K562 (cell line): ENCODE data around the gene TBC1D10A. TPM values are rescaled to one million over a fixed set of nuclear protein-coding genes. Genes with fewer than 3 reads are reported as not detected.

Source experiments
- ATAC-seq: fragments of 200-7000 bp; cut with Tn5 transposase; 3 replicates; pipeline ENCODE4 v1.9.1; 2020; ENCODE audit warnings: moderate library complexity
- BruUV-seq: library from RNA; stranded (reverse); fragments of 400-500 nt; replicated peaks from 2 replicates; lab custom pipeline; 2021; lab: Mats Ljungman, UMichigan
- CTCF ChIA-PET: fragments of 300-600 bp; formaldehyde crosslinking; extraction: SDS; loops from one replicate; lab custom pipeline; 2021; ENCODE audit warnings: low intra/inter-chr PET ratio; lab: Yijun Ruan, JAX
- POLR2A ChIA-PET: fragments of 300-600, 350-650 bp; sonication (Branson Sonifier 250); formaldehyde crosslinking; extraction: SDS; loops from one replicate; lab custom pipeline; 2021; ENCODE audit warnings: antibody characterized with exemption, inconsistent platforms; lab: Yijun Ruan, JAX
- DNase-seq, 4 experiments: peaks; one replicate each; pipeline versions ENCODE4 v3.0.0 to v3.0.0-alpha.2; 2011 to 2018; ENCODE audit warnings: low spot score in 3 of 4, mixed read lengths in 3 of 4; ENCODE audit errors: extremely low read depth in 1 of 4
- FAIRE-seq: peaks from 2 replicates; lab custom pipeline; 2011; peaks lifted over from hg19 to GRCh38; lab: Jason Lieb, UNC
- H2AFZ ChIP-seq: 2 replicates; pipeline ENCODE4 v1.6.0; 2011; ENCODE audit warnings: low read depth, low read length, control low read depth, inconsistent platforms
- H3K27ac ChIP-seq: fragments of 200-600 bp; 3 replicates; pipeline ENCODE4 v1.8.0; 2011; ENCODE audit warnings: low read depth, mild to moderate bottlenecking, control low read depth, inconsistent platforms, low read length, moderate library complexity, mixed read lengths; ENCODE audit errors: extremely low read depth
- H3K27me3 ChIP-seq, 2 experiments: fragments of 300-600 bp in 1 of 2; 2 replicates in 1 of 2; 3 replicates in 1 of 2; pipeline versions ENCODE4 v1.6.0 to v1.8.0; 2011; ENCODE audit warnings: inconsistent platforms in 2 of 2, low read length in 2 of 2, mild to moderate bottlenecking in 1 of 2, mixed read lengths in 1 of 2, moderate library complexity in 1 of 2; ENCODE audit not compliant: control insufficient read depth in 2 of 2, insufficient read depth in 2 of 2
- H3K36me3 ChIP-seq: fragments of 300-600 bp; 3 replicates; pipeline ENCODE4 v1.8.0; 2011; ENCODE audit warnings: mild to moderate bottlenecking, low read length, inconsistent platforms; ENCODE audit not compliant: control insufficient read depth, insufficient read depth
- H3K4me1 ChIP-seq, 2 experiments: fragments of 200-600 bp in 1 of 2; replicated peaks in 1 of 2; 2 replicates in 1 of 2; 3 replicates in 1 of 2; pipeline versions ENCODE4 v1.5.1 to v1.8.0; 2011; ENCODE audit warnings: inconsistent platforms in 2 of 2, low read length in 2 of 2, mild to moderate bottlenecking in 1 of 2, mixed read lengths in 1 of 2, moderate library complexity in 1 of 2; ENCODE audit not compliant: control insufficient read depth in 2 of 2, insufficient read depth in 2 of 2
- H3K4me2 ChIP-seq: 2 replicates; pipeline ENCODE4 v1.6.1; 2011; ENCODE audit warnings: low read length, control low read depth, inconsistent platforms, mixed read lengths; ENCODE audit not compliant: insufficient read depth
- H3K4me3 ChIP-seq: fragments of 200-600 bp; sonication (generic), shearing (Covaris generic); 2 replicates; pipeline ENCODE4 v1.5.1; 2016; ENCODE audit warnings: control low read depth, inconsistent platforms
- H3K79me2 ChIP-seq: fragments of 200-600 bp; 3 replicates; pipeline ENCODE4 v1.8.0; 2011; ENCODE audit warnings: low read length, inconsistent platforms; ENCODE audit not compliant: control insufficient read depth, insufficient read depth
- H3K9ac ChIP-seq, 2 experiments: 2 replicates each; pipeline versions ENCODE4 v1.6.0 to v1.6.1; 2011; ENCODE audit warnings: low read depth in 2 of 2, low read length in 2 of 2, control low read depth in 1 of 2, inconsistent platforms in 1 of 2, mild to moderate bottlenecking in 1 of 2, mixed read lengths in 1 of 2; ENCODE audit not compliant: insufficient read depth in 1 of 2
- H3K9me1 ChIP-seq: one replicate; pipeline ENCODE4 v1.6.0; 2011; ENCODE audit warnings: inconsistent platforms, mild to moderate bottlenecking, low read length, moderate library complexity; ENCODE audit not compliant: control insufficient read depth, insufficient read depth
- H3K9me3 ChIP-seq: replicated peaks from 2 replicates; pipeline ENCODE4 v1.5.1; 2011; ENCODE audit warnings: low read depth, low read length, inconsistent platforms; ENCODE audit not compliant: control insufficient read depth, insufficient read depth
- H4K20me1 ChIP-seq: replicated peaks from 2 replicates; pipeline ENCODE4 v1.6.1; 2011; ENCODE audit warnings: low read length, inconsistent platforms, mixed read lengths; ENCODE audit not compliant: control insufficient read depth, insufficient read depth
- ESRRA ChIP-seq: fragments of 450-650 bp; IDR thresholded peaks from 2 replicates; pipeline ENCODE4 v1.6.1; 2014; ENCODE audit warnings: low read depth, mild to moderate bottlenecking, moderate library complexity, borderline replicate concordance
- NFIX ChIP-seq: fragments of 250-450 bp; sonication (Bioruptor Pico); IDR thresholded peaks from 2 replicates; pipeline ENCODE4 v1.4.0; 2020; ENCODE audit warnings: low read depth, mild to moderate bottlenecking, moderate library complexity
- PREB ChIP-seq: sonication (generic); formaldehyde crosslinking; IDR thresholded peaks from 2 replicates; pipeline ENCODE4 v1.8.1; 2023; ENCODE audit warnings: mild to moderate bottlenecking, missing genetic modification reagents
- YY1 ChIP-seq, 3 experiments: IDR thresholded peaks; 2 replicates each; pipeline ENCODE4 v1.6.1; 2011; ENCODE audit warnings: low read length in 2 of 3, mild to moderate bottlenecking in 2 of 3, moderate library complexity in 2 of 3, borderline replicate concordance in 1 of 3, control low read depth in 1 of 3, low read depth in 1 of 3; ENCODE audit not compliant: insufficient read depth in 3 of 3, insufficient replicate concordance in 2 of 3, control insufficient read depth in 1 of 3, insufficient read length in 1 of 3; ENCODE audit errors: extremely low read depth in 1 of 3
- ZC3H4 ChIP-seq: sonication (generic); formaldehyde crosslinking; IDR thresholded peaks from 2 replicates; pipeline ENCODE4 v1.9.0; 2021; ENCODE audit warnings: missing genetic modification reagents, borderline replicate concordance
- ZNF224 ChIP-seq: sonication (generic); formaldehyde crosslinking; IDR thresholded peaks from 2 replicates; pipeline ENCODE4 v1.8.0; 2022; ENCODE audit warnings: mild to moderate bottlenecking, missing genetic modification reagents
- WGBS: fragments of 100-300 bp; shearing (Covaris generic); methylation state at CpG from one replicate; pipeline ENCODE4 v1.1.6; 2016; ENCODE audit warnings: low coverage, mixed read lengths; ENCODE audit not compliant: insufficient coverage; ENCODE audit errors: missing lambda C conversion rate; 5-methylcytosine and 5-hydroxymethylcytosine counted together
- in situ Hi-C: fragments of 300-500 bp; cut with MboI; formaldehyde crosslinking; loops from 4 replicates; pipeline ENCODE4 v1.15.0; 2018; ENCODE audit warnings: inconsistent platforms, mixed read lengths
- intact Hi-C: fragments of 100-400 bp; cut with micrococcal nuclease; formaldehyde crosslinking; loops from 2 replicates; pipeline ENCODE4 v1.14.2; 2022
- polyA plus RNA-seq, 8 experiments: library from polyadenylated mRNA; depleted of rRNA in 4 of 8; stranded (reverse) in 5 of 8; unstranded in 3 of 8; fragments of >200 nt; fragmentation: Nextera tagmentation in 2 of 8; fragmentation: Illumina TruSeq in 1 of 8; extraction: Ambion mirVana in 2 of 8; extraction: Trizol in 1 of 8; gene quantifications; 2 replicates each; pipeline versions ENCODE4 v1.2.1 to v1.2.3, GENCODE V29; 2011 to 2014; ENCODE audit warnings: inconsistent platforms in 1 of 8, missing spikeins in 1 of 8
- total RNA-seq, 7 experiments: library from RNA; depleted of rRNA in 6 of 7; stranded (reverse); fragments of >200 nt in 6 of 7; fragmentation: Illumina TruSeq in 2 of 7; extraction: Trizol in 2 of 7; gene quantifications; 2 replicates each; pipeline versions ENCODE4 v1.2.1 to v1.2.3, GENCODE V29; 2011 to 2021; ENCODE audit warnings: low replicate concordance in 1 of 7
- TF ChIP-seq, protein P1 (sequence below): sonication (generic); formaldehyde crosslinking; IDR thresholded peaks from 2 replicates; pipeline ENCODE4 v1.8.0; 2022; ENCODE audit warnings: missing genetic modification reagents, mild to moderate bottlenecking, borderline replicate concordance
- TF ChIP-seq, protein P2 (sequence below), 2 experiments: fragments of 450-650 bp; formaldehyde crosslinking in 1 of 2; IDR thresholded peaks; 2 replicates each; pipeline versions ENCODE4 v1.4.0 to v1.6.1; 2014 to 2020; ENCODE audit warnings: mild to moderate bottlenecking in 2 of 2, borderline replicate concordance in 1 of 2, low read depth in 1 of 2

The TBC1D10A gene
- total and polyA plus RNA-seq, 9 of the 15 experiments (the other 6 are each of a cell fraction or from before 2014, with no cell fraction given): 0.13 to 10.4 (median 4.6) TPM

GRCh38 chr22:30279046-30279788, 47.5 kb downstream of the TBC1D10A start:
- 54% methylated on average over 13 of the region's 16 CpGs for WGBS

More at GRCh38 chr22:30279046-30279788, 47.5 kb downstream of the TBC1D10A start:
- H3K36me3 ChIP-seq: no peaks in the 10 kb centered on the region
- ATAC-seq: no peak
- H3K4me3 ChIP-seq: no peak overlapping the region
- intact Hi-C loops: no loop called here
- FAIRE-seq: no peak
- ChIA-PET CTCF (no interaction called here), POLR2A (interaction anchor here (0.5 kb wide), 1 partner anchor 142 kb away, joined by 3 read pairs; no protein-coding TSS in a partner anchor)
- in situ Hi-C loops: no loop called here
- H3K27me3 ChIP-seq: no peaks in the 10 kb centered on the region; a peak in 1 of 5 replicates
- no peak overlapping the region for H2AFZ ChIP-seq
- BruUV-seq: no TSS peak
- no peak overlapping the region for H3K4me2 ChIP-seq
- H3K27ac ChIP-seq: no peak overlapping the region
- H3K9me3 ChIP-seq: no peaks in the 10 kb centered on the region
- H3K9ac ChIP-seq: no peak overlapping the region
- H3K9me1 ChIP-seq: no peaks in the 10 kb centered on the region
- no peaks in the 10 kb centered on the region for H4K20me1 ChIP-seq
- peaks cover 4 to 25% of the 10 kb centered on the region in 2 experiments; a peak in 4 of 5 replicates for H3K4me1 ChIP-seq
- DNase-seq: no peak
- TF ChIP-seq ESRRA (no peak), PREB (no peak), ZC3H4 (CRISPR knock-in tag) (no peak), ZNF224 (CRISPR knock-in tag) (no peak), NFIX (CRISPR knock-in tag) (no peak), YY1 (IDR thresholded peaks at IDR 0.05; ENCODE audit: borderline replicate concordance in 1 of 3, control insufficient read depth in 1 of 3, extremely low read depth in 1 of 3, insufficient read depth in 3 of 3, insufficient read length in 1 of 3, insufficient replicate concordance in 2 of 3, low read depth in 1 of 3, low read length in 2 of 3) (no peak)
- TF ChIP-seq, protein P1, sequence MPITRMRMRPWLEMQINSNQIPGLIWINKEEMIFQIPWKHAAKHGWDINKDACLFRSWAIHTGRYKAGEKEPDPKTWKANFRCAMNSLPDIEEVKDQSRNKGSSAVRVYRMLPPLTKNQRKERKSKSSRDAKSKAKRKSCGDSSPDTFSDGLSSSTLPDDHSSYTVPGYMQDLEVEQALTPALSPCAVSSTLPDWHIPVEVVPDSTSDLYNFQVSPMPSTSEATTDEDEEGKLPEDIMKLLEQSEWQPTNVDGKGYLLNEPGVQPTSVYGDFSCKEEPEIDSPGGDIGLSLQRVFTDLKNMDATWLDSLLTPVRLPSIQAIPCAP (CRISPR knock-in tag): no peak
- TF ChIP-seq, protein P2, sequence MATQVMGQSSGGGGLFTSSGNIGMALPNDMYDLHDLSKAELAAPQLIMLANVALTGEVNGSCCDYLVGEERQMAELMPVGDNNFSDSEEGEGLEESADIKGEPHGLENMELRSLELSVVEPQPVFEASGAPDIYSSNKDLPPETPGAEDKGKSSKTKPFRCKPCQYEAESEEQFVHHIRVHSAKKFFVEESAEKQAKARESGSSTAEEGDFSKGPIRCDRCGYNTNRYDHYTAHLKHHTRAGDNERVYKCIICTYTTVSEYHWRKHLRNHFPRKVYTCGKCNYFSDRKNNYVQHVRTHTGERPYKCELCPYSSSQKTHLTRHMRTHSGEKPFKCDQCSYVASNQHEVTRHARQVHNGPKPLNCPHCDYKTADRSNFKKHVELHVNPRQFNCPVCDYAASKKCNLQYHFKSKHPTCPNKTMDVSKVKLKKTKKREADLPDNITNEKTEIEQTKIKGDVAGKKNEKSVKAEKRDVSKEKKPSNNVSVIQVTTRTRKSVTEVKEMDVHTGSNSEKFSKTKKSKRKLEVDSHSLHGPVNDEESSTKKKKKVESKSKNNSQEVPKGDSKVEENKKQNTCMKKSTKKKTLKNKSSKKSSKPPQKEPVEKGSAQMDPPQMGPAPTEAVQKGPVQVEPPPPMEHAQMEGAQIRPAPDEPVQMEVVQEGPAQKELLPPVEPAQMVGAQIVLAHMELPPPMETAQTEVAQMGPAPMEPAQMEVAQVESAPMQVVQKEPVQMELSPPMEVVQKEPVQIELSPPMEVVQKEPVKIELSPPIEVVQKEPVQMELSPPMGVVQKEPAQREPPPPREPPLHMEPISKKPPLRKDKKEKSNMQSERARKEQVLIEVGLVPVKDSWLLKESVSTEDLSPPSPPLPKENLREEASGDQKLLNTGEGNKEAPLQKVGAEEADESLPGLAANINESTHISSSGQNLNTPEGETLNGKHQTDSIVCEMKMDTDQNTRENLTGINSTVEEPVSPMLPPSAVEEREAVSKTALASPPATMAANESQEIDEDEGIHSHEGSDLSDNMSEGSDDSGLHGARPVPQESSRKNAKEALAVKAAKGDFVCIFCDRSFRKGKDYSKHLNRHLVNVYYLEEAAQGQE (IDR thresholded peaks at IDR 0.05; ENCODE audit: borderline replicate concordance): no peak
- TF ChIP-seq, protein P2 (CRISPR knock-in tag; IDR thresholded peaks at IDR 0.05; ENCODE audit: low read depth): no peak
- no peaks in the 10 kb centered on the region for H3K79me2 ChIP-seq
